CD4-positive, alpha-beta T cell treated with Interleukin-10 for 1 hour (primary cell): ENCODE results near the gene ZNF598.

Source experiments
- DNase-seq: peaks from one replicate; pipeline ENCODE4 v3.0.0-alpha.2; 2020

ZNF598 gene

DNA sequence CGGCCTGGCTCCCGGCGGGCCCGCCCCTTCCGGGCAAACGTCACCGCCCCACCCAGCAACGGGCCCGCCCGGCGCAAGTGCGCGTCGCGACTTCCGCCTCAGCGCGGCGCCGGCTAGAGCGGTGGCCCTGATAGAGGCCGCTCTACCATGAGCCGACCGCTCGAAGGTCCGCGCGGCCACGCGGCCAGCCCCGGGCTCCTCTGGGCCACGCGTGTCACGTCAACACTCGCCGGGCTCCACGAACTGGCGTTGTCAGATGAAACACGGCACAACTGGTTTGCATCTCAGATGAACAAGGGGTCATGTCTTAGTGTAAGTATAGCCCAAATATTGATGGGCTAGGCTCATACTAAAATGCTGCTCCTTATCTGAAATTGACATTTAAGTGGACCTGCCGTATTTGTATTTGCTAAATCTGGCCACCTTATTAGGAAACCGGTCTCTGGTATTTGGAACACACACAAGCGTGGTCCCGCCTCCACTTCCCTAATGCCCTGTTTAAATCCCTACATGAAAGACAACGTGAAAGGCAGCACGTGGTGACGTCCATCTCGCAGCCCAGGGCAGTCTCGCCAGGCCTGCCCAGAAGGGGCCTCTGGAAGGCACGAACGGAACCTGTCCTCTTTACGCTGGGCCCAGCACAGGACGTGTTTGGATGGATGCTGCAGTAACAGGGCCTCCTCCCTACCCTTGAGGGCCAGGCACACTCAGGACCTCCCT is at the start of gene ZNF598:
TSS of gene ZNF598 (minus strand) at position 31 of the 720 bp plus-strand sequence.
- peak; percentile 82 for DNase-seq

DNA sequence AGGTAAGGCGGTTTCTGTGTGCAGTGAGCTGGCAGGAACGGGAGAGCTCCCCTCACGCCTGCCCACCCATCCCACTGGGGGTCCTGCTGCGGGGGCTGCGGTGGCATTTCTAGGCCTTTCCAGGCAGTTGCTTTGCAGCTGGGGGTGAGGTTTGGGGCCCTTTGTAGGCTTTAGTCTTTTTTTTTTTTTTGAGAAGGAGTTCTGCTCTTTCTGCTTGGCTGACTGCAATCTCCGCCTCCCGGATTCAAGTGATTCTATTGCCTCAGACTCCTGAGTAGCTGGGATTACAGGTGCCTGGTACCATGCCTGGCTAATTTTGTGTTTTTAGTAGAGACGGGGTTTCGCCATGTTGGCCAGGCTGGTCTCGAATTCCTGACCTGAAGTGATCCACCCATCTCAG is 49.3 kb upstream of the ZNF598 start:
- no peak for DNase-seq

DNA sequence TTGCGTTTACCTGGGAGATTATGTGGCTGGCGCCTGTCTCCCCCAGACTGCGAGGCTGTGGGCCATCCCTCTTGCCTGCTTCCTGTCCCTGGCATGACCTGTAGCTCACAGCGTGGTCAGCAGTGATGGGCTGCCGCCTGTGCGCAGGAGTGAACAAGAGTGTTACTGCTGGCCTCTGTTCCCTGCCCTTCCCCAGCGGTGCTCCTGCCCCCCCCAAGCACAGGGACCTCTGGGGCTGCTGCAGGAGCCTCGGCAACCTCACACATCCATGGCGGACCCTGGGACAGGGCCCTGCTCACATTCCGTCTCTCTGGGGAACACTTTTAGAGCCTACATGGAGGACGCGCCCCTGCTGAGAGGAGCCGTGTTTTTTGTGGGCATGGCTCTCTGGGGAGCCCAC is 48.8 kb upstream of the ZNF598 start:
- no peak for DNase-seq

DNA sequence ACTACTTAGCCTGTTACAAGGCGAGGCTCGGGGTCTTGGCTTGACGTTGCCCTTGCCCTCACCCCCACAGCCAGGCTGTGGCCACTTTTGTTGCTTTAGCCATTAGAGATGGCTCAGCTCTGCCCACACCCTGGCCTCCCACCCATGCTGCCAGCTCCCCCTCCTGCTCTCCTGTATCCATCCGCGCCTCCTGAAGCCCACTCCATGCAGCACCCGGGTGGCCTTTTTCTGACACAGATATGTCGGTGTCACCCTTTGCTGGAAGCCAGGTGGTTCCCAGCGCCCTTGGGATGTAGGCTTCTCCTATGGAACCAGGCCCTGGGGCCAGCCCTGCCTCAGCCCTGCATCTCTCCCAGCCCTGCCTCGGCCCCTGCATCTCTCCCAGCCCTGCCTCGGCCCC is 47.8 kb upstream of the ZNF598 start:
- no peak for DNase-seq

DNA sequence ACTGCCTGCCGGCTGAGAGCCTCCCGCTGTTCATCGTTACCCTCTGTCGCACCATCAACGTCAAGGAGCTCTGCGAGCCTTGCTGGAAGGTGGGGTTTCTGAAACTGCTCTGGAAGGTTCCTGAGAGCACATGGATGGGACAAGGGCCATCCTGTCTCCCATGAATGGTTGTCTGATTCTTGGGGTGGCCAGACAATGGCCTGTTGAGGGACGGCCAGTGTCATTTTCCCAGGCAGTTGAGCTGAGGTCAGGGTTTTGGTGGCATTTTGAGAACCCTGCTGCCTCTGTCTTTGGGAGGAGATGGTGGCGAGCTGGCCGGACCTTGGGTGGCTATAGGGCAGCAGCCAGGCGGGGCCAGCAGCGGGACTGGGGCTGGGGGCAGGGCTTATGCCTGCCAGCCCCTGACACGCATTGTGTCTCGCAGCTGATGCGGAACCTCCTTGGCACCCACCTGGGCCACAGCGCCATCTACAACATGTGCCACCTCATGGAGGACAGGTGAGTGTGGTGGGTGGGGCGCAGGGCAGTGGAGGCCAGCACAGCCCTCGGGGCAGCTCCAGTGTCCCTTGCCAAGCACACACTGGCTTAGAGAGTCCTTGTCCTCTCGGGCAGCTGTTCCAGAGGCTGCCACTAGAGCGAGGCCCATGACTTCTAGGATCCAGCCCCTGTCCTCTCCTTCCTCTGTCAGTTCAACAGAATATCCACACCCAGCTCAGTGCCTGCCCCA is 47.2 kb upstream of the ZNF598 start:
- no peak for DNase-seq

DNA sequence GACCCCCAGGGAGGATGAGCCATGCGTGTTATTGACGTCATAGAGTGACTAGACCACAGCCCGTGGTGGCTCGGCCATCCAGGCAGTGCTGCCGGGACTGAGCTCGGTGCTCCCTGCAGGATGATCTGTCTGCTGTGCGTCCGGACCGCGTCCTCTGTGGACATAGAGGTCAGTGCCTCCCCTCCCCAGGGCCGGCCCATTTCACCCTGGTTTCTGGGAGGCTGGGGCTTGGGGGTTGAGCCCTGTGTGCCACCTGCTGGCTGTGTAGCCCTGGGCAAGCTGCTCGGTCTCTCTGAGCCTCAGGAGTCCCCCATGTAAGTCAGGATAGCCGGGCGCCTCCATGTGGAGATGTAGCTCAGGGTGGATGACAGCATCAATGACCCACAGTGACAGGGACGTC is 46.5 kb upstream of the ZNF598 start:
- DNase-seq: no peak

DNA sequence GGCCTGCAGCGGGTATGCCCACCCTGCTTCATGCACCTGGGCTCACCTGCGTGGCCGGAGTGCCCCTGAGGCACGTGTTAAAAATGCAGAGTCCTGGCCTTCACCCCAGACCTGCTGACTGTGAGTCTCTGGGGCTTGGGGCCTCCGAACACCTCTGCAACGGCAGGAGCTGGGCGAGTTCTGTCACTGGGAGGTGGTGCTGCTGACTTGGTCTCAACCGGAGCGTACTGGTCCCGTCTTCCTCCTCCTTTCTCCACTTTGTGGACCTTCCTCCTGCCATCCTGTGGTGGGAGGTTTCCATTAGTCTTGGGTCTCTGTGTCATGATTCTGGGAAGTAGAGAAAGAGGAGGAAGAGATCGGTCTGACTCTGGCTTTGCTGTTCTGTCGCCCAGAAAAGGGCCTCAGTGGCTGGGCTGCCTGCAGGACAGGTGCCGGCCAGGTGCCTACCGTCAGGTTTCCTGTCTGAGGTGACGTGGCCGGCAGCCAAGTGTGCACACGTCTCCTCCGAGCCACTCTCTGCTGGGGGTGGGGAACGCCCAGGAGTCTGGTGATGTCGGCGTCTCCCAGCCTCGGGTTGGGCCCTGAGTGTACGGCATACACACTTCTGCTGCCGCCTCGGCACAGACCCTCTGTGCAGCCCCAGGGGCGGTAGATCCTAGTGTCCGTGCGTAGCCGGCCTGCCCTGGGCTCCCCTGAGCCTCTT is 45.1 kb upstream of the ZNF598 start:
- DNase-seq: no peak

DNA sequence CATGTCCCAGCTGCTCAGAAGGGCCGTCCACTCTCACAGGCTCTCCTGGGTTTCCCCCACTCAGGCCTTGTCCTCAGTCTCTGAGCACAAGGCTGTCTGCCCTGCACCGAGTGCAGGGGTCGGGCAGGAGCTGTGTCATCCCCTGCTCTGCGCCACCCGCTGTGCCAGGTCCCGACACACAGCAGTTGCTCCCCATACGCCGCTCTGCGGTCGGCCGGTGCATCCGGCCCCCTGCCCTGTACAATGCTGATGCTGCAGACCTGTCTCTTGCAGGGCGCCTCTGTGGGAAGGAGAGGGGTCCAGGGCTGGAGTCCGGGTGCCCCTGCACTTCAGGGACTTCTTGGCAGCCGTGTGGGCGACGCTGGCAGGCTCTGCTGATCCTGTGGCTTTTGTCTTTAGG is 44.3 kb upstream of the ZNF598 start:
- DNase-seq: no peak

DNA sequence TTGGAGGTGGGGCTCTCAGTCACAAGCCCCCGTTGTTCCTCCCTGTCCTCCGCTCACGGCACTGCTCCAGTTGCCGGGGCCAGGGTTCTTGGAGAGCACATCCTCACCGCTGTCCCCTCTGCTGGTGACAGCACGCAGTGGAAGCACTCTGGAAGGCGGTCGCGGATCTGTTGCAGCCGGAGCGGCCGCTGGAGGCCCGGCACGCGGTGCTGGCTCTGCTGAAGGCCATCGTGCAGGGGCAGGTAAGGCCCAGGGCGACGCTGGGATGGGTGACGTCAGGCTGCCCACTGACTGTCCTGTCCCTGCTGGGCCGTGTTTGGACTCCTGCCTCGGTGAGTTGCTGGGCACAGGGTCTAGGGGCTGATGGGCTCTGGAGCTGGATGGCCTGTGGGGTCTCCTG is 43.6 kb upstream of the ZNF598 start:
- no peak for DNase-seq

DNA sequence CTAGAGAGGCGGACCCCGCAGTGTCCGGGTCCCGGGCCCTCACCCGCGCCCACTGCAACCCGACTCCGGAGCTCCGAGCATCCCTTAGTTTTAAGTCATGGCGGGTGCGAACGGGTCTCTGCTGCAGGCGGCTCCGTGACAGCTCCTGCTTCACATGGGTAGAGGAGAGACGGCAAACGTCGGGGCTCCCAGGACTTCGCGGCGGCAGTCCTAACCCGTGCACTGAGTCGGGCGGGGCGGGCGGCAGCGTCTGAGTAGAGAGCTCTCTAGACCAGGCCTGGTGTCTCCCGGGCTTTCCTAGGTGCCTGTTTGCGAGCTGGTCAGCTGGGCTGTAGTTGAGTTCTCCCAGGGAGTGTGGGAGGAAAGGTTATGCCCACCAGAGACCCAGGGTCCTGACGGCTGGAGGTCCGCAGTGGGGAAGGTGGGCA is 38.5 kb upstream of the ZNF598 start:
- no peak for DNase-seq

DNA sequence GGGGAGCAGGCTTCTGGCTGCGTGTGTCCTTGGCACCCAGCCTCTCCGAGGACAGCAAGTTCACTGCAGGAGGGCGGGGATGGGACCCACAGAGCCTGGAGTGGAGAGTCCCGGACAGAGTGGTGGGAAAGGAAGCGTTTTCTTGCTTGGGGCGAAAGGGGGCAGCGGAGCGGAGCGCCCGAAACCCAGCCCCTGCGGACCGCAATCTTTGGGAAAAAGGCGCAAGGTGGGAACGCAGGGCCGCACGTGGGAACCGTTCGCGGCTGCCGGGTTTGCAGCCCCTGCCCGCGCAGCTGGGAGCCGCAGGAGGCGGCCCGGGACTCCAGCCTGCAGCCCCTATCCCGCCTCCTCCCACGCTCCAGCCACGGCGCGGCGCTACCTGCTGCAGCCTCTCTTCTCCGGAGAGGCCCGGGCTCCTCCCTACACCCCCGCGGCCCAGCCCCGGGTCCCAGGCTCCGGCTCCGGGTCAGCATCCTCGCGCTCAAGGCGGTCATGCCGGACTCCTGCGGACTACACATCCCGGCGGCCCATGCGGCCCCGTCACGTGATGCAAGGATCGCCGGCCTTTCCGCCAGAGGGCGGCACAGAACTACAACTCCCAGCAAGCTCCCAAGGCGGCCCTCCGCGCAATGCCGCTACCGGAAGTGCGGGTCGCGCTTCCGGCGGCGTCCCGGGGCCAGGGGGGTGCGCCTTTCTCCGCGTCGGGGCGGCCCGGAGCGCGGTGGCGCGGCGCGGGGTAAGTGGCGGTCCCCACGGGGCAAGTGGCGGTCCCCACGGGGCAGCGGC is 37.9 kb upstream of the ZNF598 start, which contains the start of the genes NTHL1 and TSC2:
TSS of gene NTHL1 (minus strand) at position 505 of the 786 bp plus-strand sequence. CDS start at position 494, 11 bp downstream.
TSS of gene TSC2 (plus strand) at position 656 of the 786 bp plus-strand sequence. CDS start 631 bp downstream, outside the sequence.
- DNase-seq: peak; percentile 93

DNA sequence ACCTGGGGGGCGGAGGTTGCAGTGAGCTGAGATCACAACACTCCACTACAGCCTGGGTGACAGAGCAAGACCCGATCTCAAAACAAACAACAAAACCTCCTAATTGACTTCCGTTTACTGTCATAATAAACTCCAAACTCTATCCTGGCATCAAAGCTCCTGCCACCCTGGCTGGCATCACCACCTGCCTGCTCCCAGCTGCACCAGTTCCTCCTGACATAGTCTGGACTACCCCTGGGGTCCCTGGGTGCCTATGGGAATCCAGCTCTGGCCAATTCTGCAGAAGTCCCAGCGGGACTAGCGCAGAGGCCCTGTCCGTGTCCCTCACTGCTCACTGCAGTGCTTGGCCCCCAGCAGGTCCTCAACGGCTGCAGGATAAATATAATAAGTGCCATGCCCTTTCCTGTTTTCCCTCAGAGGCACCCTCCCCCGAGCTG is 37.3 kb upstream of the ZNF598 start:
- DNase-seq: no peak

DNA sequence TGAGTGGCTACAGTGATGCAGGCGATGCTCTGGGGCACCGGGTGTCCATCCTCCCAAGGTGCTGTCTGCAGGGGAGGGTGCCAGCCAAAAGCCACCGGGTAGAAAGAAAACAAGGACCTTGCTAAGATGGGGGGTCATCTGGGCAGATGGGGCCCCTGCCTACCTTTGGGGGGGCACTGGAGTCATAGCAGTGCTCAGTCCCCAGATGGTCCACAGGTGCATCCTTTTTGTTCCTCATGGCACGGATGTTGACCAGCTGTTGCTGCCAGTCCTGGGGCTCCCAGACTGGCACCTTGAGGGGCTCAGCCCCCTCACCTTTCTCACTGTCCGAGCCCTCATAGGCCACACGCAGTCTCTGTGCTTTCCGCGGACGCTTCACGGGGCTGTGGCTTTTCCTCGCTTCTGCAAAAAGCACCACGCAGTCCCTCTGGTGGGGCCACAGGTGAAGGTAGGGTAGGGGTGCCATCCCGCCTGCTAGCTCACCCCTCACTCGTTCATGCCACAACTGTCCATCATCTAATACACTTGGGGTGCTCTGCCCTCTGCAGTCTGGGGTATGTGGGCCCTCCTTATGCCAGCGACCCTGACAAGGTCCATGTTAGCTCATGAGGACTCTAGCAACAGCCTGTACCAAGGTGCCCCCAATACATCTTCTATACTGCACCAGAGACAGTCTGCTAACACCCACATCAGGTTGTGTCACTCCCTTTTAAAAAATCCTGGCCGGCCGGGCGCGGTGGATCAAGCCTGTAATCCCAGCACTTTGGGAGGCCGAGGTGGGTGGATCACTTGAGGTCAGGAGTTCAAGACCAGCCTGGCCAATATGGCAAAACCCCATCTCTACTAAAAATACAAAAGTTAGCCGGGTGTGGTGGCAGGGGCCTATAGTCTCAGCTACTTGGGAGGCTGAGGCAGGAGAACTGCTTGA is 36.6 kb upstream of the ZNF598 start:
- no peak for DNase-seq

DNA sequence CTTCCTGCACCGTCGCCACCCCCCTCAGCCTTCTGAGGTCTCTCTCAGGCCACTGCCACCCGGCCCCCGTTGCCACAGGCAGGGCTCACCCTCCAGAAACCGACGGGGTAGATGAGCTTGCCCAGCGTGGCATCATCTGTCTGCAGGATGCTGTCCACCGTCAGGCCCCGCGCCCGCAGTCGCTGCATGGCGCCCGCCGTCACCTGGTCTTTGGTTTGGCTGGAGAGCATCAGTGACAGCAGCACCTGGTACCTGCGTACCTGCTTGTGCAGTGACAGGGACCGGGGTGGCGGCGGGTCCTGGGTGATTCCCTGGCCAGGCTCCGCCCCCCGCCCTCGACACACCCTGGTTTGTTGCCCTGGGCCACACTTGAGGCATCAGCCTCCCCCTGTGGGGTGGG is 34.9 kb upstream of the ZNF598 start:
- no peak for DNase-seq

DNA sequence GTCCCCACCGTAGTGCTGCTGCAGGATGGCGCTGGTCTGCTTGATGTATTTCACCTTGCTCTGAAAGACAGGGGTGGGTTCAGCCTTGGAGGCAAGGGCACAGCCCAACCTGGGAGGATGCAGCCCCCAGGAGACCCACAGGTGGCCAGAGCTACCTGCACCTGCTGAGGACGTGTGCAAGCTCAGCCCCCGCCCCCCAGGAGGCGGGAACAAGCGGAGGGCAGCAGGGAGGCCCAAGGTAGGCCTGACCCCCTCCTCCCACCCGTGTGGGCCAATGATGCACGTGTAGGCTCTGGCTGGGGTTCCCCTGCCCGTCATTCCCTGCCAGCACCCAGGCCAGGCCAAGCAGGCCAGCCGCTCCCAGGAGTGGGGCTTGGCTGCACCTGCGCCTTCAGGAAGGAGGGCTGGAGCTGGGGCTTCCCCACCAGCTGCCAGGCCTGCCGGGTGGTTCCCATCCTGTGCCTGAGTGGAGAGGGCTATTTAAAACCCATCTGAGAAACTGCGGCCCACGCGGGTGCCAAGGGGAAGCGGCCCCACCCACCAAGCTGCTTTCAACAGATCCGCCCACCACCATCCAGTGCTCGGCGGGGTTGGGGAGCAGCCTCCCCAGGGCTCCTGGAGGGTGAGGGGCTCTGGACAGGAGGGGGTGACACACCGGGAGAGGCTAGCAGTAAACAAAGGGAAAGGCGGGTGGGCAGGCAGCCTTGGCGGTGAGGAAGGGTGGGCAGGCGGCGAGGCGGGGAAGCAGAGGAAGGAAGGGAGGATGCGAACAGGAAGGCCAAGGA is 34.2 kb upstream of the ZNF598 start:
- no peak for DNase-seq

DNA sequence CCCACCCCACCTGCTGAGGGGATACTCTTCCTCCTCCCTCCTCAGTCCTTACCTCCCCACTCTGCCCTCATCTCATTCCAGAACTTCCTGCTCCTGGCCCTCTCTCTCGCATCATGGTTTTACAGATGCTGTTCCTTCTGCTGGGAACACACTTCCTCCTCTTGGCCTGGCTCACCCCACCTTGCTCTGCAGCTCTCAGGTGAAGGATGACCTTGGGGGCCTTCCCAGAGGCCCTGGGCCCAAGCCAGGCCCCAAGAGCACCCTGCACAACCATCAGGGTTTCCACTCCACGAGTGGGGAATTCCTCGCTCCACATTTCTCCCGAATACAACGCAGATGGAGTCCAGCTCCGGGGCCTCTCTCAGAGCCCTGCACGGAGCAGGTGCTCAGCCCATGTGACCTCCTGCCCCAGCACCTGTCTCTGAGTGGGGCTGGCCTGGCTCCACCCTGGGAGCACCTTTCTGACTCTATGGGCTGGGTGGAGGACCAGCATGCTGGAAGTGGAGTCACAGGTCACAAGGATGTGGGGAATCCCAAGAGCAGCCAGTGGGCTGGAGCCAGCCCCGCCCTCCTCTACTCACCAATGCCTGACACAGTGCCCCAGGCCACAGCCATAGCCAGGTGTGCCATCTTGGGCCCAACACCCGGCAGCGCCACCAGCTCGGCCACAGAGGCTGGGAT is 33.5 kb upstream of the ZNF598 start:
- DNase-seq: no peak

DNA sequence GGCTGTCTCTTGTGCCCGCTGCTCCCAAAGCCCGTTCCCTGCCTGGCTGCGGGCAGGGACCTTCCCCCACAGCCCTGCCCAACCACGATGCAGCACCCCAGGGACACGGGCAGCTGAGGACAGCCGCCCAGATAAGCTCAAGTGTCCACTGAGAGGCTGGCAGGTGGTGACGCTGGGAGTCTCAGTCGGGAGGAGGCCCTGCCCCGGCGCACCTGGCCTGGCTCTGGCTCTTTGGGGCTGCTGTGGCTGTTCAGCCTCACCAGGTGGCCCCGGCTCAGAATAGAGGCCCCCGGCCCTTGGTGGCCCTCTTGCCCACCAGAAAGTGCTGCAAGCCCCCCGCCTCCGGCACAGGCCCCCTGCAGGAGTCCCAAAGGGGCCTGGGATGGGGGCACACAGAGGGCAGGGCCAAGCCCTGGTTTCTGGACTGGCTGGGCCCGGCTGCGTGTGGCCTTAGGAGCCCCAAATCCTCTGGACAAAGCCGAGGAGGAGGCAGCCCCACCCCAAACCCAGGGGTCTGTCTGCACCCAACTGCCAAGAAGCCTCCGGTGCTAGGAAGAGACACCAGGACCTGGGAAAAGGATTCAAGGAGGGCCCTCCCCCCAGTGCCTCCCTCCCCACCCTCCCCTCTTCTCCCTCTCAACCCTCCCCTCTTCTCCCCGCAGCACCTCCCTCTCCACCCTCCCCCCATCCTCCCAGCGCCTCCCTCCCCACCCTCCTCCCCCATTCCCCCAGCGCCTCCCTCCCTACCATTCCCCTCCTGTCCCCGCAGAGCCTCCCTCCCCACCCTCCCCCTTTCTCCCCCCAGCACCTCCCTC is 32.8 kb upstream of the ZNF598 start:
- DNase-seq: no peak

DNA sequence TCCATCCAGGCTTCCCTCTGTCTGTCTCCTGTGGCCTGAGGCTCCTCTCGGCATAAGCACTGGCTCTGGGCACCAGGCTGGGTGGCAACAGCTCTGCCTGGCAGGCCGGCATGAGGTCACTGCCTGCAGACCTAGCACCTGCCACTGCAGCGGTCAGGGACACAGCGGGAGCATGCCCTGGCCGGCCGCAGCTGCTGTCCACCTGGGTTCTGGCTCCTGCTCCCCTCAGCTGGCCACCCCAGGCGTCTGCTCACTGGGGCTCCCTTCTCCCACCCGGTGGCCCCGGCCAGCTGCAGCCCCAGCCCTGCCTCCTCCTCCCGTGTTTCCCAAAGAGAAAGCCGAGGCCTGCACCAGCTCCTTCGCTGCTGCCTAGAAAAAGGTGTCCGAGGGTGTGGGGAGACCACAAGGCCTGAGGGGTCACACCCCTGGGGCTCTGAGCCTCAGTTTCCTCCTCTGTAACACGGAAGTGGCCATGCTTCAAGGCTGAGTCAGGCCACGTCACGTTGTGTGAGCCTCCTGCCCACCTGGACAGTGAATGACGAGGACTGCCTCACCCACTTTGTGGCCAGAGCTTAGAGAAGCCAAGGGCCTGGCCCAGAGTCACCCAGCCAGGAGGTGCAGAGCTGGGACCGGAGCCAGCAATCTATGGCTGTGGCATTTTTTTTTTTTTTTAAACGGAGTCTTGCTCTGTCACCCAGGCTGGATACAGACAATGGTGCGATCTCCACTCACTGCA is 31.3 kb upstream of the ZNF598 start:
- no peak for DNase-seq
